MCF 10A (cell line): ENCODE data around the gene CAMK4. TPM values are rescaled to one million over a fixed set of nuclear protein-coding genes. Genes with fewer than 3 reads are reported as not detected.

ENCODE experiments used
- BruUV-seq: library from RNA; stranded (reverse); fragments of 400-500 nt; replicated peaks from 2 replicates; lab custom pipeline; 2021; lab: Mats Ljungman, UMichigan
- CTCF ChIA-PET: fragments of 300-600 bp; sonication (Branson Sonifier 250); formaldehyde crosslinking; extraction: SDS; loops from one replicate; lab custom pipeline; 2021; ENCODE audit warnings: antibody characterized with exemption, inconsistent platforms; lab: Yijun Ruan, JAX
- POLR2A ChIA-PET: fragments of 300-600, 350-650 bp; sonication (Branson Sonifier 250); formaldehyde crosslinking; extraction: SDS; loops from one replicate; lab custom pipeline; 2020; ENCODE audit warnings: antibody characterized with exemption, inconsistent platforms; lab: Yijun Ruan, JAX
- DNase-seq: peaks from one replicate; pipeline ENCODE4 v3.0.0-alpha.2; 2018; ENCODE audit not compliant: unreplicated experiment
- H3K27ac Mint-ChIP-seq: one replicate; pipeline ENCODE4 v1.8.0; 2022; ENCODE audit warnings: mild to moderate bottlenecking, low read depth, mixed read lengths; ENCODE audit not compliant: unreplicated experiment
- H3K27me3 Mint-ChIP-seq: one replicate; pipeline ENCODE4 v1.8.0; 2022; ENCODE audit warnings: mixed read lengths; ENCODE audit not compliant: insufficient read depth, unreplicated experiment
- H3K36me3 Mint-ChIP-seq: one replicate; pipeline ENCODE4 v1.8.0; 2022; ENCODE audit warnings: mild to moderate bottlenecking, moderate library complexity, mixed read lengths; ENCODE audit not compliant: insufficient read depth, unreplicated experiment
- H3K4me1 Mint-ChIP-seq: one replicate; pipeline ENCODE4 v1.8.0; 2022; ENCODE audit warnings: mixed read lengths; ENCODE audit not compliant: insufficient read depth, unreplicated experiment
- H3K4me3 Mint-ChIP-seq: one replicate; pipeline ENCODE4 v1.8.0; 2022; ENCODE audit warnings: mild to moderate bottlenecking, moderate library complexity, mixed read lengths; ENCODE audit not compliant: unreplicated experiment
- H3K9me3 Mint-ChIP-seq: one replicate; pipeline ENCODE4 v1.8.0; 2022; ENCODE audit warnings: mixed read lengths; ENCODE audit not compliant: unreplicated experiment
- CTCF ChIP-seq: fragments of 200-600 bp; IDR thresholded peaks from one replicate; pipeline ENCODE4 v1.8.0; 2022; ENCODE audit warnings: antibody characterized with exemption, mild to moderate bottlenecking; ENCODE audit not compliant: unreplicated experiment
- intact Hi-C: fragments of 100-400 bp; cut with micrococcal nuclease; formaldehyde crosslinking; loops from 2 replicates; pipeline ENCODE4 v1.14.1; 2022
- total RNA-seq: library from RNA; stranded (reverse); gene quantifications from 2 replicates; pipeline ENCODE4 v1.2.3, GENCODE V29; 2022

The CAMK4 gene
- total RNA-seq, 1 experiment from 2014 or later: 0.21 TPM

- intact Hi-C loops: no loop called here
- Mint-ChIP-seq H3K4me3 (no peak overlapping the region), H3K27ac (no peak overlapping the region), H3K4me1 (no peaks in the 10 kb centered on the region), H3K36me3 (no peaks in the 10 kb centered on the region), H3K27me3 (peaks cover 15% of the 10 kb centered on the region), H3K9me3 (no peaks in the 10 kb centered on the region)
- POLR2A ChIA-PET: interaction anchor here (0.7 to 1.5 kb wide), 2 partner anchors 9 to 1006 kb away, joined by 4 read pairs; no protein-coding TSS in a partner anchor
- TF ChIP-seq CTCF: no peak
- no TSS peak for BruUV-seq
- no peak for DNase-seq
- CTCF ChIA-PET: interaction anchor here (0.9 to 1.4 kb wide), 2 partner anchors 9 to 42 kb away, joined by 3 read pairs; no protein-coding TSS in a partner anchor
Observed at GRCh38 chr5:111236348-111236747, 12.2 kb downstream of the CAMK4 start.

- no peak for TF ChIP-seq CTCF
- H3K4me1 Mint-ChIP-seq: no peaks in the 10 kb centered on the region
- H3K36me3 Mint-ChIP-seq: no peaks in the 10 kb centered on the region
- CTCF ChIA-PET: interaction anchor here (1.1 kb wide), 1 partner anchor 58 kb away, joined by 3 read pairs; no protein-coding TSS in a partner anchor
- H3K27me3 Mint-ChIP-seq: peaks cover 21% of the 10 kb centered on the region
- no peaks in the 10 kb centered on the region for H3K9me3 Mint-ChIP-seq
- no peak overlapping the region for H3K4me3 Mint-ChIP-seq
- POLR2A ChIA-PET: interaction anchor here (0.6 to 1.5 kb wide), 2 partner anchors 8 to 161 kb away, joined by 3 to 4 read pairs; no protein-coding TSS in a partner anchor
- no TSS peak for BruUV-seq
- no peak overlapping the region for H3K27ac Mint-ChIP-seq
- no peak for DNase-seq
- intact Hi-C loops: no loop called here
Observed at GRCh38 chr5:111236995-111237394, 12.8 kb downstream of the CAMK4 start.

GRCh38 chr5:111237470-111237869 is 13.3 kb downstream of the CAMK4 start:
- no peaks in the 10 kb centered on the region for H3K9me3 Mint-ChIP-seq
- no peak for DNase-seq
- H3K4me3 Mint-ChIP-seq: no peak overlapping the region
- no peaks in the 10 kb centered on the region for H3K36me3 Mint-ChIP-seq
- BruUV-seq: no TSS peak
- H3K27me3 Mint-ChIP-seq: peaks cover 26% of the 10 kb centered on the region
- TF ChIP-seq CTCF: no peak
- no peaks in the 10 kb centered on the region for H3K4me1 Mint-ChIP-seq
- intact Hi-C loops: no loop called here
- H3K27ac Mint-ChIP-seq: no peak overlapping the region
- ChIA-PET POLR2A (interaction anchor here (0.6 to 0.8 kb wide), 2 partner anchors 31 to 162 kb away, joined by 3 read pairs; no protein-coding TSS in a partner anchor), CTCF (interaction anchor here (1.1 kb wide), 1 partner anchor 58 kb away, joined by 3 read pairs; no protein-coding TSS in a partner anchor)

GRCh38 chr5:111238431-111239225 is 14.4 kb downstream of the CAMK4 start:
- CTCF ChIA-PET: no interaction called here
- Mint-ChIP-seq H3K4me1 (no peaks in the 10 kb centered on the region), H3K36me3 (no peaks in the 10 kb centered on the region), H3K4me3 (no peak overlapping the region), H3K27me3 (peaks cover 31% of the 10 kb centered on the region), H3K9me3 (no peaks in the 10 kb centered on the region), H3K27ac (no peak overlapping the region)
- TF ChIP-seq CTCF: no peak
- DNase-seq: no peak
- POLR2A ChIA-PET: no interaction called here
- intact Hi-C loops: no loop called here
- BruUV-seq: no TSS peak
